ENCODE data around the gene CYB5RL.
"Not testable (repeated sequence)": the region's sequence is repeated elsewhere in the genome, so short reads cannot be mapped to it uniquely, and the experiment has no call there.

CYB5RL gene

GRCh38 chr1:54199765-54200518 lies at the start of gene CYB5RL, which contains the start of gene MRPL37:
Gene CYB5RL (minus strand): TSS chr1:54200030. CDS start chr1:54195616, 4,414 bp downstream.
Gene MRPL37 (plus strand): TSS chr1:54200167. CDS start chr1:54200244, 77 bp downstream.
- DNase-seq (ENCODE audit: low spot score): peak; percentile 97

GRCh38 chr1:54248966-54249365 lies 49.1 kb upstream of the CYB5RL start:
- no peak for DNase-seq (ENCODE audit: low spot score)

- no peak for DNase-seq (ENCODE audit: low spot score)
Measured at GRCh38 chr1:54247863-54248515, 48.2 kb upstream of the CYB5RL start.

- DNase-seq (ENCODE audit: low spot score): no peak
Measured at GRCh38 chr1:54246116-54246721, 46.4 kb upstream of the CYB5RL start.

- no peak for DNase-seq (ENCODE audit: low spot score)
Measured at GRCh38 chr1:54245501-54245900, 45.7 kb upstream of the CYB5RL start.

- DNase-seq (ENCODE audit: low spot score): no peak
Measured at GRCh38 chr1:54244655-54245054, 44.8 kb upstream of the CYB5RL start.

- DNase-seq (ENCODE audit: low spot score): no peak
Measured at GRCh38 chr1:54243022-54243421, 43.2 kb upstream of the CYB5RL start.

GRCh38 chr1:54241364-54241763 lies 41.5 kb upstream of the CYB5RL start:
- no peak for DNase-seq (ENCODE audit: low spot score)

GRCh38 chr1:54240741-54241335 lies 41.0 kb upstream of the CYB5RL start:
- no peak for DNase-seq (ENCODE audit: low spot score)

GRCh38 chr1:54239631-54240031 lies 39.8 kb upstream of the CYB5RL start:
- no peak for DNase-seq (ENCODE audit: low spot score)

- no peak for DNase-seq (ENCODE audit: low spot score)
Measured at GRCh38 chr1:54239035-54239383, 39.2 kb upstream of the CYB5RL start.

- DNase-seq (ENCODE audit: low spot score): no peak
Measured at GRCh38 chr1:54238353-54239034, 38.7 kb upstream of the CYB5RL start.

- DNase-seq (ENCODE audit: low spot score): no peak
Measured at GRCh38 chr1:54237586-54237985, 37.8 kb upstream of the CYB5RL start.

GRCh38 chr1:54234284-54234683 lies 34.5 kb upstream of the CYB5RL start:
- DNase-seq (ENCODE audit: low spot score): no peak

GRCh38 chr1:54233196-54233595 lies 33.4 kb upstream of the CYB5RL start:
- not testable (repeated sequence) for DNase-seq (ENCODE audit: low spot score)

GRCh38 chr1:54230507-54231339 lies 30.9 kb upstream of the CYB5RL start:
- no peak for DNase-seq (ENCODE audit: low spot score)

GRCh38 chr1:54229281-54229891 lies 29.6 kb upstream of the CYB5RL start:
- DNase-seq (ENCODE audit: low spot score): peak; percentile 54

- no peak for DNase-seq (ENCODE audit: low spot score)
Measured at GRCh38 chr1:54228638-54229079, 28.8 kb upstream of the CYB5RL start.

- DNase-seq (ENCODE audit: low spot score): no peak
Measured at GRCh38 chr1:54227891-54228310, 28.1 kb upstream of the CYB5RL start.

GRCh38 chr1:54227091-54227602 lies 27.3 kb upstream of the CYB5RL start:
- peak; percentile 18 for DNase-seq (ENCODE audit: low spot score)
